HG03575 (cell line): ENCODE measurements around the gene OR5L2.
"Not testable (repeated sequence)": the region's sequence is repeated elsewhere in the genome, so short reads cannot be mapped to it uniquely, and the experiment has no call there.

Experiments used
- ATAC-seq: cut with Tn5 transposase; IDR thresholded peaks from one replicate; pipeline ENCODE4 v1.9.1; 2021; ENCODE audit not compliant: unreplicated experiment, insufficient number of reproducible peaks, low FRiP score; ENCODE audit errors: extremely low read depth

OR5L2 gene

DNA sequence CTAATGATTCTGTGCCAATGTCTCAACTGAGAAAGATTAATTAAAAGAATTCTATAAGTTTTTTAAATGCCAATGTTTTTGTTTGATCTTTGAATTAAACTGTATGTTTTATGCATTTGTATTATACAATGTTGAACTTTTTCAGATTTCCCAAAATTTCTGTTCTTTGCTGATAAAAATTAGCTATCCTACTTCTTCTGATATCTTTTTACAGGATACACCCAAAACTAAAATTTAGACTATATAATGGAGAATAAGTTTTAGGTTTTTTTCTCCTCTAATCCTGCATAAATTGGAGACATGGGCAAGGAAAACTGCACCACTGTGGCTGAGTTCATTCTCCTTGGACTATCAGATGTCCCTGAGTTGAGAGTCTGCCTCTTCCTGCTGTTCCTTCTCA lies at the start of gene OR5L2:
OR5L2 (plus strand) TSS at position 301 of the 400 bp plus-strand sequence; CDS start at position 301, 0 bp downstream.
- ATAC-seq = no peak

GRCh38 chr11:55791606-55792005 lies 35.4 kb upstream of the OR5L2 start:
- no peak for ATAC-seq

DNA sequence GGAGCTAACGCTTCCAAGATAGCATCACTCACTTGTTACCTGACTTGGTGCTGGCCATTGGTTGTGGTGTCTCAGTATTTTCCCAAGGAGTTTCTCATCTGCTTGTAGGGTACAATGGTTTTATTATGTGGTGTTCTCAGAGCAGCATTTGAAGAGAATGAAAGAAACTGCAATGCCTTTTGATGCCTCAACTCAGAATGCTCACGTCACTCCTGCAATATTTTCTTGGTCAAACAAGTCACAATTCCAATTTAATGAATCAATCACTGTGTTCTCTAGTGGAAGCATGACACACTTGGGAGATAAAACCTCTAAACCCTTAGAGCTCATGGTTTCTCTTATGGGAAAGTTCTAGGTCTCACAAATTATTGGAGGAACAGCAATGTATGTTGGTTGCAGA lies 33.7 kb upstream of the OR5L2 start:
- ATAC-seq = no peak

DNA sequence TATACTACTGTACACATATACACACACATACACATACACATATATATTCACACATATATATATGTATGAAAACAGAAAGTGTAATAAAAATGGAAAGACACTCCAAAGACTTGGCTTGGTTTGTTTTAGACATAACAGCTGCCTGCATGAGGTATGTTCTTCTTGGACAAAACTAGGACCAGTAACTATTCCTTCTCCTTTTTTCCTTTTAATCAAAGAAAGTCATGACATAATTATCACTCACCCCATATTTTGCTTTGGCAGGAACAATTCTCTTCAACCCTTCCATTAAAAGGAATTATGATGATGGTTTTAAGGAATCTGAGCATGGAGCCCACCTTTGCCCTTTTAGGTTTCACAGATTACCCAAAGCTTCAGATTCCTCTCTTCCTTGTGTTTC lies 31.8 kb upstream of the OR5L2 start, which contains the start of gene OR5D14:
OR5D14 (plus strand) TSS at position 301 of the 400 bp plus-strand sequence; CDS start at position 301, 0 bp downstream.
- no peak for ATAC-seq

GRCh38 chr11:55806248-55806647 lies 20.8 kb upstream of the OR5L2 start:
- no peak for ATAC-seq

DNA sequence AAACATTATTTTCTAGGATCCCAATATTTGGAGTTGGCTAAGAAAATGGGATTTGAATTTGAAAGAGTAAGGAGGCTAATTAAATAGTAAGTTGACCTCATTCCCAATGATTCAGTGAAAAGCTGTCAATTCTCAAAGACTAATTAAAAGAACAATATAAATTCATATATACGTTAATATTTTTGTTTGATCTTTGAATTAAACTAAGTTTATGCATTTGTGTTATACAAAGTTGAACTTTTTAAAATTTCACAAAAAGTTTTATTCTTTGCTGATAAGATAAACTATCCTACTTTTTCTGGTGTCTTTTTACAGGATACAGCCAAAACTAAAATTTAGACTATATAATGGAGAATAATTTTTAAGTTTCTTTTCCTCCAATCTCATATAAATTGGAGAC lies 16.0 kb upstream of the OR5L2 start, which contains the start of gene OR5L1:
OR5L1 (plus strand) TSS at position 301 of the 400 bp plus-strand sequence. CDS start 100 bp downstream, outside the sequence.
- ATAC-seq = no peak

GRCh38 chr11:55819330-55819729 lies 7.7 kb upstream of the OR5L2 start, which contains the start of gene OR5D18:
Gene OR5D18 (plus strand): TSS chr11:55819630. CDS start chr11:55819630, 0 bp downstream.
- no peak for ATAC-seq

DNA sequence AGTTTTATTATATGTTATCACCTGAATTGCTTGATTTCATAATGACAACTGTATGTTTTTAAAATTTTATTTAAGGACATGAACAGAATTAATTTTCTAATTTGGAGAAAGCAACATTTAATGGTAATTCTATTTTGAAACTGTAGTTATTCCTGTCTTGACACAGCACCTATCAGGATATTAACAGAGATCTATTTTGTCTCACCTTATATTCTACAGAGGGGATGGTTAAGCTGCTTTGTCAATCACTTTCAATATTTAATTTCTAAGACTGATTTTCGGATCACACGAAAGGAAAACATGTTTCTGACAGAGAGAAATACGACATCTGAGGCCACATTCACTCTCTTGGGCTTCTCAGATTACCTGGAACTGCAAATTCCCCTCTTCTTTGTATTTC lies 11.4 kb downstream of the OR5L2 start, which contains the start of gene OR5D16:
OR5D16 (plus strand) TSS at position 301 of the 400 bp plus-strand sequence; CDS start at position 301, 0 bp downstream.
- ATAC-seq = no peak

GRCh38 chr11:55847453-55847852 lies 20.4 kb downstream of the OR5L2 start:
- no peak for ATAC-seq

DNA sequence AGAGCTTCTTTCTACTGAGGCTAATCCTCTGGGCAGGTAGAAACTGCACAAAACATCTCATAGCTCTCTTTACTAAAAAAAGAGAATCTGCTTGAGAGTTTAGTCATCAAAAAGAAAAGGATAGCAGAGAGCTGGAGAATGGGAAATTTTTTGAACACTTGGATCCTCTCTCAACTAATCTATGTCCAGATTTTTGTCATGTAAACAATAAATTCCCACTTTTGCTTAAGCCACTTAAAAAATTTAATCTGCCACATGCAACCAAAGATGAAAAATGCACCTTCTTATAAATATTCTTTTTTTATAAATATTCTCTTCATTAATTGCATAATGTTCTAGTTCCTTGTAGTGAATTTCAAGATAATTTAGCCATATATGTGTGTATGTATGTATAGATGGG lies 22.0 kb downstream of the OR5L2 start:
- no peak for ATAC-seq

- no peak for ATAC-seq
Measured at GRCh38 chr11:55852141-55852540, 25.1 kb downstream of the OR5L2 start.

GRCh38 chr11:55854704-55855103 lies 27.7 kb downstream of the OR5L2 start:
- no peak for ATAC-seq

- not testable (repeated sequence) for ATAC-seq
Measured at GRCh38 chr11:55867354-55867753, 40.3 kb downstream of the OR5L2 start.

- not testable (repeated sequence) for ATAC-seq
Measured at GRCh38 chr11:55872731-55873130, 45.7 kb downstream of the OR5L2 start.

DNA sequence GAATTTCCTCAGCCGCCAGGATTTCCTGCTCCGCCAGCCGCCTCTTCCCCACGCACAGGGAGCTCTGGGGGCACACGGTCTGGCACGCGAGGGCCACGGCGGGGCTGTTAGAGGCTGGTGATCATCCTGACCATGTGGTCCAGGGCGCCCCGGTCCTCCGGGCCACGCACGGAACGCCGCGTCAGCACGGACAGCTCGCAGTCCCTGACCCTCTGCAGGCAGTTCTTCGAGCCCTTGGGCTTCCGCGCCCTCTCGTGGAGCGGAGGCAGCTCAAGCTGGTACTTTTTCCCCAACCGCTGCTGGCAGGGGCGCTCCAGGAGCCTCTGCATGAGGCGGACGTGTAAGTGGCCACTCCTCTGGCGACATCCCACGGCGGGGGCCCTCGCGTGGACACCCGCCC lies 46.1 kb downstream of the OR5L2 start:
- ATAC-seq = not testable (repeated sequence)
